Mucosa of gallbladder (tissue), 1 donor: ENCODE results near the gene ZAP70. TPM values are rescaled to one million over a fixed set of nuclear protein-coding genes. Genes with fewer than 3 reads are reported as not detected.
"Not testable (repeated sequence)": the region's sequence is repeated elsewhere in the genome, so short reads cannot be mapped to it uniquely, and the experiment has no call there.

ENCODE experiments used
- DNase-seq: peaks from one replicate; pipeline ENCODE4 v3.0.0-alpha.2; 2020; ENCODE audit warnings: low spot score
- total RNA-seq: library from RNA; stranded (reverse); gene quantifications from one replicate; pipeline ENCODE4 v1.2.1, GENCODE V29; 2021
- donor health status: DM: no; HTN: no; CAD: no.

ZAP70 gene
- total RNA-seq = 12.6 TPM

DNA sequence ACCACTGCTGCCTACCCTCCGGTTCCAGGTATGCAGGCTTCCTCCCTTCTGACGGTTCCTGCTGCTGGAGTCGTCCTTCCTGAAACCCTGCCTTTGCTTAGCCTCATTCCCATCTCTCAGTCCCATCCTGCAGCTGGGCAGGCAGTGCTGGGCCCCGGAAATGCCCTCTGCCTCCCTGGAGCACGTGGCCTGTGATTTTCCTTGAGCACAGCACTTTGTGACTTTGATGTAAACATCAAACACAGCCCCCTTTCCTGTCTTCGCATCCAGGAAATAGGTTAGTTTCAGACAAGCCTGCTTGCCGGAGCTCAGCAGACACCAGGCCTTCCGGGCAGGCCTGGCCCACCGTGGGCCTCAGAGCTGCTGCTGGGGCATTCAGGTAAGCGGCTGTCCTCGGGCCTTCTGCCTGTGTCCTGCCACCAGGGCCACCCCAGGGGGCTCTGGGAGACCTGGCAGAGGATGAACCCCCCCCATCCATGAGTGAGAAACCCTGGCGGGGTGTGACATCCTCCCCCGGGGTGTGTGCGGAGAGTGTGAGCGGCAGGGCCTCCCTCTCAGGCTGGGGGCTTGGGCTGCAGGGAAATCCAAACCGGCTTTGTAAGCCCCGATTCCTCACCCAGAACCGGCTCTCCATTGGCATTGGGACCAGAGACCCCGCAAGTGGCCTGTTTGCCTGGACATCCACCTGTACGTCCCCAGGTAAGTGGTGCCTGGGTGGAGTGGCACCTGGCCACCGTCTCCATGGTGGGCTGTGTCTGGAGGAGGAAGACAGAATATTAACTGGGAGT is at the start of gene ZAP70:
Gene ZAP70 (plus strand): TSS at position 281 of the 788 bp plus-strand sequence. CDS start 10,461 bp downstream, outside the sequence.
- no peak for DNase-seq

DNA sequence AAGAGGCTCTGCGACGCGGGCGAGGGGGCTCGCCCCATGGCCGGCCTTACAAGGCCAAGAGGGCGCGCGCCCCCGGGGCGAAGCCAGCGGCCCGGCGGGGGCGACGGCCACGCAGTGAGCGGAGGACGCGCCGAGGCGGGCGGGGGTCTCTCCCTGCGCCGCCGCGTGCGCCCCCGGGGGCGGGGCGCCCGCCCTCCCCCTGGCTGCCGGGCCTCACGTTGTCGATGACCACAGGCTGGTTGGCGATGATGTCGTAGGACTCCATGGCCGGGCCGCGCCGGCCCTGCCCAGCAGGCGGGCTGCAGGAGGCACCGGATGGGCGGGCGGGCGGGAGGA is 49.8 kb upstream of the ZAP70 start:
- no peak for DNase-seq

DNA sequence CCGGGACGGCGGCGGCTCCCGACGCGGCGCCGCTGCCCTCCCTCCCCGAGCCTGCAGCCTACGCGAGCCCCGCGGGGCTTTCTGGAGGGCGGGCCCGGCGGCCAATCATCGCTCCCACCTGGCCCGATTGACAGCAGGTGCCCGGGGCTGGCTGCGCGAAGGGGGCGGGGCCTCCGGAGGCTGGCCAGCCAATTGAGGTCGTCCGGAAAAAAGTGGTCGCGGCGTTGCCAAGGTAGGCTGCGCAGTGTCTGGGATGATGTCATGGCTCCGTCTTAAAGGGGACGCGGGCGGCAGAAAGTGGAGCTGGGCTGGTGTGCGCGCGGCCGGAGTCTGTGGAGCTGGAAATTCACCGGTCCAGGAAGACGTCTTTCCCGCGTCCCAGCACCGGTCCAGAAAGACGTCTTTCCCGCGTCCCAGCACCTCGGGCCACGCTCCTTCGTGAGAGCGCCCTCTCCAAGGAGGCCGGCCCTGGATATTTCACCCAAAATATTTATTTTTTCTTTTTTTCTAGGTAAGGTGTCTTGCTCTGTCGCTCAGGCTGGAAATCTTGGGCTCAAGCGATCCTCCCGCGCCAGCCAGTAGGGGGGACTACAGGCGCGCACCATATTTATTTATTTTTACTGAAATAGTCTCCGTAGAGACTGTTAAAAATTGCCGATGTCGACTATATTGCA is 49.3 kb upstream of the ZAP70 start, which contains the start of gene ACTR1B:
Gene ACTR1B (minus strand): TSS at position 83 of the 674 bp plus-strand sequence. CDS start 154 bp downstream, outside the sequence.
- peak; percentile 98 for DNase-seq

DNA sequence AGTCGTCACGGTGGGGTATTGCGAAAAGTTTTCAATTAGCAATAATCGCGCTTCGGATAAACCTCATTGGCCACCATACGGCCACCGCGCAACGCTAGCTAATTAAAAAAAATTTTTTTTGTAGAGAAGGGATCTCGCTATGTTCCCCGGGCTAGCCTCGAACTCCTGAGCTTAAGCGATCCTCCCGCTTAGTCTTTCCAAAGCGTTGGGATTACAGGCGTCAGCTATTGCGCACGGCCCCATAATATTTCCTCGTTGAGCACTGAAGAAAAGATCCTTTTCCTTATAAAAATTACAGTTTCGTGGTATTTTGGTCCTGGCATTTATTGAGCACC is 48.8 kb upstream of the ZAP70 start:
- DNase-seq = no peak

DNA sequence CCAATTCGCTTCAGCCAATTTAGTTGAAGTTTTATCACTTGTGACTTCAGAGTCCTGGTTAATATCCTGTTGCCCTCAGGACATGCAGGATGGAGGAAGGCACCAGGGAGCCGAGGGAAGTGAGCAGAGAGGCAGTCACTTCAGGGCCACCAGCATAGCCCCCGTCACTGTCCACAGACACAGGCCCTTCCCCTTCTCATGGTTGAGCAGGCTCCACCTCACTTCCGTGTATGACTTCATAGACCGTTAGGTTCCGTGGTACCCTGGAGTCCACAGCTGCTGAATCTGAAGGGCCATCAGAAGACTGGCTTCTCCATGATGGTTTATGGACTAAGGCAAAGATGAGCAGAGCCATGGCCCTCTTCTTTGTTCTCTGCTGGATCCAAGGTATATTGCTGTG is 43.9 kb upstream of the ZAP70 start, which contains the start of gene C2orf92:
Gene C2orf92 (plus strand): TSS at position 266 of the 400 bp plus-strand sequence. CDS start 76 bp downstream, at position 342.
- no peak for DNase-seq

DNA sequence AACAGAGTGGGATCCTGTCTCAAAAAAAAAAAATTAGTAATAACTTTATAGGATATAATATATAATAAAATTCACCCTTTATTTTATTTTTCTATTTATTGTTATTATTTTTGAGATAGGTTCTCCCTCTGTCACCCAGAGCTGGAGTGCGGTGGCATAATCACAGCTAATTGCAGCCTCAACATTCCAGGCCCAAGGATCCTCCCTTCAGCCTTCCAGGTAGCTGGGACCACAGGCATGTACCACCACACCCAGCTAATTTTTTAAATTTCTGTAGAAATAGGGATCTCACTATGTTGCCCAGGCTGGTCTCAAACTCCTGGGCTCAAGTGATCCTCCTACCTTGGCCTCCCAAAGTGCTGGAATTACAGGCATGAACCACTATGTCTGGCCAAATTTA is 42.9 kb upstream of the ZAP70 start:
- no peak for DNase-seq

DNA sequence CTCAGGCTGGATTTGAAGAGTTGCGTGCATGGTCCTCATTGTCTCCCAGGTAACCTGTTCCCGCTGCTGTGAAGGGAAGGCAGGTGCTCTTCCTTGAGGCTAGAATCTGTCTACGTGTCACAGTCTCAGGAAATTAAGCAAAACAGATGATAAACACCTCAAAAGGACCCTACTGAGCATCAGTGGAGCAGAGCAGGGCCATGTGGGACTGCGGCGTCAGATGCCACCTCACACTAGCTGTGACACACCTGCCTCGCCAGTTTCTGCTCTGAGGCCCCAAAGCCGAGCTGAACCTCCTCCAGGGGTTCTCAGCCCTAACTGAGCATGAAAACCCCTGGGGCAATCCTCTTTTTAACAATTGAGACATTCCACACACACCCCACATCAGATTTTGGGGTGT is 41.9 kb upstream of the ZAP70 start:
- DNase-seq = no peak

DNA sequence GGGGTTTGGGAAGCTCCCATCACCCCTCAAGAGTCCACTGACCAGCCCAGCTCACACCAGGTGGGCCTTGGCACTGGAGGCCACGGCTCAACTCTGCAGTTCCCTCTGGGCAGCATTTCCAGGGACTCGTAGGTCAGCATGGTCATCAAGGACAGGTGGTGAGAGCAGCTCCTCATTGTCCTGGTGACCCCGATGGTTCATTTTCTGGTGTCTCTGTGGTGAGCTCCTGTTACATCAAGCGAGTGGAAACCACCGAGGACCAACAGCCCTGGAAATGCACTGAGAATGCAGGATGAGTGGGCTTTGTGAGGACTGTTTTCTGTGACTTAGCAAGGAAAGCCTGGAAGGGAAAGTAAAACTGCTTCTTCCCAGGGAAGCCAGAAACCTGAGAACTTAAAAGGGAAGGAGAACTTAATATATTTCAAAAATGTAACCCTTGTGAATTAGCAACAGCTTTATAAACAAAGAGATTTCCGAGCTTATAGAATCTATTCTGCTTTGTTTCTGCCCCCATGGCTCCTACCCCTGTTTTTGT is 40.7 kb upstream of the ZAP70 start:
- not testable (repeated sequence) for DNase-seq

DNA sequence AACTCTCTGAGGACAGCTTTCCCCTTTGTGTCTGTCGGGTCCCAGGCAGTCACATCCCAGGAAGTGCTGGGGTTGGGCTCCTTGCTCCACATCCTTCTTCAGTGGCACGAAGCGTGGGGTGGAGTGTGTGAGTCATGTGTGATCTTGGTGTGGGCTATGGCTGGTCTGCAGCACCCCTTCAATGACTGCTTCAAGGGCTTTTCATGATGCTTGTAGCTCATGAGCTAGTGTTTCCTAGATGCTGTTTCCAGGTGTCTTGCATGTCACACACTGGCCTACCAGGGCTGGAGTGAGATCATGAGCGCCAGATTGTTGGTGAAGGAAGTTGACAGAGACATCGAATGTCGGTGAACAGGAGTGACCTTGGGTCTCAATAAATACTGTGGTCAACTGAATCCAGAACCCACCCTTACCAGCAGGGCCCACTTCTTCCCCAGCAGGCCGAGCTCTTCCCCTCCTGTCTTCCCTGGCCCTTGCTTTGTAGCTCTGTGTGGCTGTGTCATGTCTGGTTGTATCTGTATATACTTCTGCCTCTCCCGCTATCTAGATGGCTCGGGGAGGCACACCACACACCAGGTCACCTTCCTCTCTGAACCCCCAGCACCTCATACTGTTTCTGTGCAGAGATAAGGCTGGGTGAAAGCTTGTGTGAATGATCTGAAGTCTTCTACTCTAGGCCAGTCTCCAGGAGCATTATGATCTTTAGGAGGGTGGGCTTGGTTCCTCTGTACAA is 40.0 kb upstream of the ZAP70 start:
- no peak for DNase-seq

DNA sequence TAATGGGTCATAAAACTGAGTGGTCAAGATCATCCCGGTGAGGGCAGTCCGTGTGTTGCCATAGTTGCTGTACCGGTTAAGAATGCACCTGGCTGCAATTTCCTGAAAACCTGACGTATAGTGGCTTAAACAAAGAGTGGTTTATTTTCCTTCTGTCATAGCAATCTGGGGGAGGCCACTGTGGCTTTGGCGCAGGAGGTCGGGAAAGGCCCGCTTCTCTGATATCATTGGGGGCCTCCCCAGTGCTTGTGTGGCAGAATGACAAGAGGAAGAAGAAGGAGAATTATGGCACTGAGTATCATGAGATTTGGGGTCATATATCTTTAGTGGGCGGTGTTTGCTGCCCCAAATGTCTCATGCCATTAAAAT is 39.5 kb upstream of the ZAP70 start:
- DNase-seq = no peak

DNA sequence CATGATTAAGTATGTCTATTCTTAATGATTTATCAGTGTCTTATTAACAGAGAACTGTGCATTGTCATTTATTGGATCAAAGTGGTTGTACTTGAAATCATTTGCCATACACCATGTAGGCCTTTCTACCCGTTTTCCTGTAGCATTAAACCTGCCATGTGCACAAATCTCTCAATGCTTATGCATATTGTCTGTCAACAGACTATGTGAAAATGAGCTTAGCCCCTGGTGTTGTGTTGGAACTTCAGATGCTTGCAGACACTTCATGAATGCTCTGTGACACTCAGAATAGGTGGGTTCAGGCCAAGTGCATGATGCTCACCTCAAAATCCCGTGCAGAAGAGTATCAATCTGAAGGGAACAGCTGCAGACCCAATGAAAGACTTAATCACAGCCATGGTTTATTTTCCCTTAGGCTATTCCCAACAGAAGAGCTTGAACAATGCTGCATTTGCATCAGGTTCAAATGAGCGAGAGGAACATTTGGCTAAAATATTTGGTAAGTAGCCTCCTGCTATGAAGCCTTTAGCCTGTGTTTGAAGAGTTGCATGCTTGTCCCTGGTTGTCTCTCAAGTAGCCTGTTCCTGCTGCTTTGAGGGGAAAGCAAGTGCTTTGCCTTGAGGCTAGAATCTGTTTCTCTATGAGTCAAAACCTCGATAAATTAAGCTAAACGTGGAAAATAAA is 37.8 kb upstream of the ZAP70 start:
- no peak for DNase-seq

DNA sequence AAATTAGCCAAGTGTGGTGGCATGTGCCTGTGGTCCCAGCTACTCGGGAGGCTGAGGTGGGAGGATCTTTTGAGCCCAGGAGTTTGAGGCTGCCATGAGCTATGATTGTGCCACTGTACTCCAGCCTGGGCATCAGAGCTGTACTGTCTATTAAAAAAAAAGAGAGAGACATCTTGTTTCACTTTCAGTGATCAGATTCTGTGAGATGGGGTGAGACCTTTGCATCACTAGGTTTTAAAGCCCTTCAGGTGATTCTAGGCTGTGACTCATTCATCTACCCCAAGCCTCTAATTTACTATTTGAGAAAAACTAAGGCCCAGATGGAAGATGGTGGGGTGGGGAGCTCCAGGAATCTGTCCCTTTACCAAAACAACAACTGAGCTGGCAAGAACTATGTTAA is 36.8 kb upstream of the ZAP70 start:
- DNase-seq = no peak

DNA sequence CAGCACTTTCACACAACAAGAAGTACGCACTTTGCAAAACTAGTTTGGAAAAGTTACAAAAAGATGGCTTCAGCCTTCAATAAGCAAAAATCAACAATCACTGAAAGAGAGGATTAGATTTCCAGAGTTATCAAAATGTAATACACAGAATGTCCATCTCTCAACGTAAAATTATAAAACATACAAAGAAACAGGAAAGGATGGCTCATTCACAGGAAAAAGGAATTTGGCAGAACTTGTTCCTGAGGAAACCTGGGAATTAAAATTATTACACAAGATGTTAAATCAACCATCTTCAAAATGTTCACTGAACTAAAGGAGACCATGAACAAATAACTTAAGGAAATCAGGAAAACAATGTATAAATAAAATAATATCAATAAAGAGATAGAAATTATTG is 35.9 kb upstream of the ZAP70 start:
- no peak for DNase-seq

DNA sequence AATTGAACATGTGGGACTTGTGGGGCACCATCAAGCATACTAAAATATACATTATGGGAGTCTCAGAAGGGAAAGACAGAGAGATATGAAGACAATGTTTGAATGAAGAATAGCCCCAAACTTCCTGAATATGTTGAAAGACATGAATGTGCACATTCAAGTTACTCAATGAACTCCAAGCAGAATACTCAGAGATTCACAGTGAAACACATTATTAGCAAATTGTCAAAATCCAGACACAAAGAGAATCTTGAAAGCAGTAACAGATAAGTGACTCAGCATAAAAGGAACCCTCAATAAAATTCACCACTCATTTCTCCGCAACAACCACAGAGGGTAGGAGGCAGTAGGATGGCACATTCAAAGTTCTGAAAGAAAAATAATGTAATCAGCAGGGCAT is 35.1 kb upstream of the ZAP70 start:
- DNase-seq = no peak

DNA sequence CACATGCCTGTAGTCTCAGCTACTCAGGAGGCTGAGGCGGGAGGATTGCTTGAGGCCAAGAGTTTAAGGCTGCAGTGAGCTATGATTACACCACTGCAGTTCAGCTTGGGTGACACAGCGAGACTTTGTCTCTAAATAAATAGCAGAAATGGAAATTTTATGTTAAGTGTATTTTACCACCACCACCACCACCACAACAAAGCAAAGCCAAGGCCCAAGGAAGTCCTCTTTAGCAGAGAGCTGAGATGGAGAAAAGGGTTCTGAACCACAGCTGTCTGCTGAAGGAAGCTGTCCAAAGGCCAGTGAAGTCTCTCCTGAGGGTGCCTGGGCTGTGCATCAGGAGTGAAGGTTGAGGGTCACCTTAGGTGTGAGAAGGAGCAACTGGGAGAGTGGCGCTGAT is 26.1 kb upstream of the ZAP70 start:
- DNase-seq = not testable (repeated sequence)

DNA sequence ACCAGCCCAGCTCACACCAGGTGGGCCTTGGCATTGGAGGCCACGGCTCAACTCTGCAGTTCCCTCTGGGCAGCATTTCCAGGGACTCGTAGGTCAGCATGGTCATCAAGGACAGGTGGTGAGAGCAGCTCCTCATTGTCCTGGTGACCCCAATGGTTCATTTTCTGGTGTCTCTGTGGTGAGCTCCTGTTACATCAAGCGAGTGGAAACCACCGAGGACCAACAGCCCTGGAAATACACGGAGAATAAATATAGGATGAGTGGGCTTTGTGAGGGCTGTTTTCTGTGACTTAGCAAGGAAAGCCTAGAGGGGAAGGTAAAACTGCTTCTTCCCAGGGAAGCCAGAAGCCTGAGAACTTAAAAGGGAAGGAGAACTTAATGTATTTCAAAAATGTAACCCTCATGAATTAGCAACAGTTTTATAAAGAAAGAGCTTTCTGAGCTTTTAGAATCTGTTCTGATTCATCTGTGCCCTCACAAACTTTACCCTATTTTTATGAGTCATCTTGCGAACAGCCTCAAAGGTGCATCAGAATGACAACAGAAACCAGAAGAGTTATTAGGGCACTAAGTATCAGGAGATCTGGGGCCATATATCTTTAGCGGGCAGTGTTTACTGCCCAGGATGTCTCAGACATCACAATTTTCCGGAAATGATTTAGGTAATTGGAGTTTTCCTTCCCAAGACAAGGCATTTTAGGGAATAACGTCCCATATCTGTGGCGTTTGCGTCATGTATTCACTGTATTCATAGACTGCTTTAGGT is 25.1 kb upstream of the ZAP70 start:
- DNase-seq = no peak

DNA sequence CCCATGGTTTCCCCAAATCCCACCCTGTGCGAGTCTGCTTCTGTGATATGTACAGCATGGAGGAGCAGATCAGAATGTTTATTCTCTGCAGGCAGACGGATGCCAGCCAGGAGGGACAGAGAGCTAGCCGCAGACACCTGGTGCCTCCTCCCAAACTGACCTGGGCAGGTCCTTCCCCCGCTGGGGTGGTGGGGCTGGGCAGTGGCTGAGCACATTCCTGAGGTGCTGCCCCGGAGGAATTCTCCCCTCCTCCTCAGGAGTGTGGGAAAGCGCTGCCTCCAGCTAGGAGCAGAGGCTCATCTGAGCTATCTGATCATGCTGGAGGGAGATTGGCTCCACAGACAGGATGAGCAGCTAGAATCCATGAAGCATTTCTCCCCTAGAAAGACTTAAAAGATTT is 22.2 kb upstream of the ZAP70 start:
- no peak for DNase-seq

DNA sequence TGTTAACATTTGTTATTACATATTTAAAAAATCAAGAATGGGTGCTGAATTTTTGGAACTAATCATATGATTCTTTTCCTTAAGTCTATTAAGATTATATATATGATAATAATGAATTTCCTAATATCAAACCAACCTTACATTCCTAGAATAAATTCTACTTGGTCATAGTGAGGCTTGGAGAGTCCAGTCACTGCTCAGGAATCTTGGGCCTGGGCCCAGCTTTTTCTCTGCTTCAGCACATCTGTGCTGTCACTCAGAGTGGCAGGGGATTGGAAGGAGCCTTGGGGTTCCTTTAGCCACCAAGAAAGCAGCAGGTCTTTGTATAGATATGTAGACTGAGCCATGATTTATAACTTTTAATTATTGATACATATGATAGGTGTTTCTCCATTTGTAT is 19.9 kb upstream of the ZAP70 start:
- DNase-seq = no peak

DNA sequence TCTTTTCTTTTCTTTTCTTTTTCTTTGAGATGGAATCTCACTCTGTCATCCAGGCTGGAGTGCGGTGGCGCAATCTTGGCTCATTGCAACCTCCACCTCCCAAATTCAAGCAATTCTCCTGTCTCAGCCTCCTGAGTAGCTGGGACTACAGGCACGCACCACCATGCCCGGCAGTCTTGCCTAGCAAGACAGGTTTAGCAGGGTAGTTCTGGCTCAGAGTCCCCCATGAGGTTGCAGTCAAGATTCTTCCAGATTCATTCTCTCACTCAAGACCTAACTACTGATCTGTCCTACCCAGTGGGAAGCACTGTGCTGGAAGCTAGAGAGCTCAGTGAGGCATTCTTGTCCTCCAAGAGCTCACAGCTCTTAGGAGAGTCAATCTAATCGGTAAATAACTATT is 17.6 kb upstream of the ZAP70 start:
- DNase-seq = no peak

DNA sequence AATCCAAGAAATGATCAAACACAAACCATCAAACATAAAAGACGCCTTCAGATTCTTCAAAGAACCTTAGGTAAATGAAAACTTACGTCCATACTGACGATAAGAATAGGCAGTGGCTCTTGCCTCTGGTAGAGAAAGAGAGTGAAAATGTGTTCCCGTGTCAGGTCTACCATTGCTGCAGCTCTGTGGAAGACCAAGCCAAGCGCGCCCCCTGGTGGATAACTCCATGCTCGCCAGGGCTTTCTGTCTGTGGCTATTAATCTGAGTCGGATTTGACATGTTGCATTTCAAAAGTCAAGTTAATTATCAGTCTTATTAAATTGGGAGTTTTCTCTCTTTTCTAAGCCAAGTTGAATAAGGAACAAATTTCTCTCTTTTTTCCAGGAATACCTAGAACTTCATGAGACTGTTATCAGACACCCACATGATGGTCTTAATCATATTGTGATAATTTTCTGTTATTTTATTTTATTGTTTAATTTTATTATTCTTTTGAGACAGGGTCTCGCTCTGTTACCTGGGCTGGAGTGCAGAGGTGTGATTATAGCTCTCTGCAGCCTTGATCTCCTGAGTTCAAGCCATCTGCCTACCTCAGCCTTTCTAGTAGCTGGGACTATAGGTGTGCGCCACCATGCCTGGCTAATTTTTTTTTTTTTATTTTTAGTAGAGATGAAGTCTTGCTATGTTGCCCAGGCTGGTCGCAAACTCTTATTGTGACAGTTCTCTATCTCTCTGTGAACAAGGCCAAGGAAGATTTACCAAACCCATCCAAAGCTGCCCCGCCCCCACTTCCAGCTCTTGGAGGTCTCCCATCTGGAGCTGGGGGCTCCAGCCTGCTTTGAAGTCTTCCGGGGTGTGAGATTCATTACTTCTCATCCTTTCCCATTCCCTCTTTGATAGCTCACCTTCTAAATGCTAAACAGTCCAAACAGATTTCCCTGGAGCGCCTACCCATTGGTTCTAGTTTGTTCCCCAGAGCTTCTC is 15.8 kb upstream of the ZAP70 start:
- peak; percentile 92 for DNase-seq
